Measurements from ENCODE around the gene ENDOG. TPM values are rescaled to one million over a fixed set of nuclear protein-coding genes. Genes with fewer than 3 reads are reported as not detected.
A peak's percentile ranks its signal among the peaks of the same experiment; 100 is the strongest.

The ENDOG gene
- polyA plus RNA-seq, 2 donors = 21.0 to 26.2 TPM

DNA sequence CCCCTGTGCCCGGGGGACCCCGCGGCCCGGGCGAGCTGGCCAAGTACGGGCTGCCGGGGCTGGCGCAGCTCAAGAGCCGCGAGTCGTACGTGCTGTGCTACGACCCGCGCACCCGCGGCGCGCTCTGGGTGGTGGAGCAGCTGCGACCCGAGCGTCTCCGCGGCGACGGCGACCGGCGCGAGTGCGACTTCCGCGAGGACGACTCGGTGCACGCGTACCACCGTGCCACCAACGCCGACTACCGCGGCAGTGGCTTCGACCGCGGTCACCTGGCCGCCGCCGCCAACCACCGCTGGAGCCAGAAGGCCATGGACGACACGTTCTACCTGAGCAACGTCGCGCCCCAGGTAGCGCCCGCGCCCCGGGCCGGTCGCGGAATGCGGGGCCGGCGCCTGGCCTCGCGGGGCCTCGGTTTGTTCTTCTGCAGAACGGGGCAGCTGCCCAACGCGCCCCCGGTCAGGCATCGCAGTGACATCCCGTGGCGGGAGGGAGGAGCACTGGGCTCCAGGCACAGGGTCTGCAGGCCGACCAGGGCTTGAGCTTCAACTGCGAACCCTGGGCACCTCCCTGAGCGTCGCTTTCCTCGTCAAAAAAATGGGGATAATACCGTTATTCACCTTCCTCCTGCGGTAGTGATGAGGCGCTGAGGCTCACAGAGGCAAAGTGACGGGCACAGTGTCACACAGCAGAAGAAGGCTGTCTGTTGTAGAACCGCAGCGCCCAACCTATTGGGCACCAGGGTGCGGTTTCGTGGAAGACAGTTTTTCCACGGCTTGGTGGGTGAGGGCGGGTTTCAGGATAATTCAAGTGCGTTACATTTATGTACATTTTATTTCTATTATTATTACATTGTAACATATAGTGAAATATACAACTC lies 777 bp downstream of the ENDOG start:
- Histone ChIP-seq H3K27me3 (ENCODE audit: control insufficient read depth in 1 of 2, insufficient read depth in 2 of 2, low read length in 2 of 2) (no peaks in the 10 kb centered on the region), H3K4me1 (ENCODE audit: control insufficient read depth in 2 of 2, insufficient read depth in 2 of 2, low read length in 1 of 2) (peaks cover 0 to 13% of the 10 kb centered on the region in 2 donors), H3K27ac (ENCODE audit: low read depth in 2 of 2, low read length in 1 of 2) (peak overlapping the region; percentile 87 to 95), H3K9me3 (ENCODE audit: control insufficient read depth in 2 of 2, insufficient read depth in 1 of 2, low read depth in 1 of 2, low read length in 1 of 2) (no peaks in the 10 kb centered on the region), H3K36me3 (ENCODE audit: control insufficient read depth in 2 of 2, insufficient read depth in 2 of 2, low read length in 1 of 2) (peaks cover 14 to 33% of the 10 kb centered on the region in 2 donors), H3K4me3 (ENCODE audit: low read depth in 1 of 2, low read length in 2 of 2) (peak overlapping the region; percentile 73 to 74)
- WGBS, 2 donors = 6 to 9% methylated on average over 64 to 90 of the region's 90 CpGs

DNA sequence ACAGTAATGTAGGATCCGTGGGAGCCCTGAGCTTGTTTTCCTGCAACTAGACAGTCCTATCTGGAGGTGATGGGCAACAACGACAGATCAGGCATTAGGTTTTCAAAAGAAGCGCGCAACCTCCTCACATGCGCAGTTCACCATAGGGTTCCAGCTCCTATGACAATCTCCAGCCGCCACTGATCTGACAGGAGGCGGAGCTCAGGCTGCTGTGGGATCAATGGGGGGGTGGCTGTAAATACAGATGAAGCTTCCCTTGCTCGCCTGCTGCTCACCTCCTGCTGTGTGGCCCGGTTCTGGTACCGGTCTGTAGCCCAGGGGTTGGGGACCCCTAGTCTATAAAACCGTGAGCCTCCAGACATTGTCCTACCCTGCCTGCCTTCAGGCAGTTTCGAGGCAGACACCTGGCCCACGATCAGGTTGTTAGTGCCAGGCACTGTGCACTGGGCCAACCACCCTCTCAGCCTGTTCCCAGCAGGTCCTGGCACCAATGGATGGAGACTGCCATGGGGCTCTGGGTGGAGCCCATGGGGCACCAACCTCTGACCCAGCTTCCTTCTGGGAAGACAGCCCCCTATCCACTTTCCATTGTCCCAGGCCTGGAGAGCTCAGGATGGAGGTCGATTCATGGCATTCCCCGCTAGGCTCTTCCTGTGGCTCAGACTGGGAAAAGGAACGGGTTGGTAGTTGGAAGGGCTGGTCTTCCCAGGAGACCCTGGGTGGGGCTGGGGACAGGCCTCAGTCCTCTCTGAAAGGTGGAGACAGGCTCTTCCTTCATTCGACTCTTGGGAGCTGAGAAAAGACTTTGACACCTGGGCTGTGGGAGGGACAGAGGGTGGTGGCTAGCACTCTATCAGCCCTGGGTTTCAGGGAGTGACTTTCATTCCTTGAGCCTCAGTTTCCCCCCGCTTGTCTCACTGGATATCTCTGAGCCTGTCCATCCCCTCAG lies 1.7 kb downstream of the ENDOG start:
- no peaks in the 10 kb centered on the region for H3K27me3 ChIP-seq (ENCODE audit: control insufficient read depth in 1 of 2, insufficient read depth in 2 of 2, low read length in 2 of 2)
- H3K27ac ChIP-seq (ENCODE audit: low read depth in 2 of 2, low read length in 1 of 2) = peak overlapping the region in 1 of 2 donors; percentile 35
- peaks cover 0 to 13% of the 10 kb centered on the region in 2 donors for H3K4me1 ChIP-seq (ENCODE audit: control insufficient read depth in 2 of 2, insufficient read depth in 2 of 2, low read length in 1 of 2)
- no peaks in the 10 kb centered on the region for H3K9me3 ChIP-seq (ENCODE audit: control insufficient read depth in 2 of 2, insufficient read depth in 1 of 2, low read depth in 1 of 2, low read length in 1 of 2)
- WGBS, 2 donors = 53 to 63% methylated on average over 18 of the region's 18 CpGs
- H3K4me3 ChIP-seq (ENCODE audit: low read depth in 1 of 2, low read length in 2 of 2) = peak overlapping the region in 1 of 2 donors; percentile 74
- H3K36me3 ChIP-seq (ENCODE audit: control insufficient read depth in 2 of 2, insufficient read depth in 2 of 2, low read length in 1 of 2) = peaks cover 14 to 39% of the 10 kb centered on the region in 2 donors

DNA sequence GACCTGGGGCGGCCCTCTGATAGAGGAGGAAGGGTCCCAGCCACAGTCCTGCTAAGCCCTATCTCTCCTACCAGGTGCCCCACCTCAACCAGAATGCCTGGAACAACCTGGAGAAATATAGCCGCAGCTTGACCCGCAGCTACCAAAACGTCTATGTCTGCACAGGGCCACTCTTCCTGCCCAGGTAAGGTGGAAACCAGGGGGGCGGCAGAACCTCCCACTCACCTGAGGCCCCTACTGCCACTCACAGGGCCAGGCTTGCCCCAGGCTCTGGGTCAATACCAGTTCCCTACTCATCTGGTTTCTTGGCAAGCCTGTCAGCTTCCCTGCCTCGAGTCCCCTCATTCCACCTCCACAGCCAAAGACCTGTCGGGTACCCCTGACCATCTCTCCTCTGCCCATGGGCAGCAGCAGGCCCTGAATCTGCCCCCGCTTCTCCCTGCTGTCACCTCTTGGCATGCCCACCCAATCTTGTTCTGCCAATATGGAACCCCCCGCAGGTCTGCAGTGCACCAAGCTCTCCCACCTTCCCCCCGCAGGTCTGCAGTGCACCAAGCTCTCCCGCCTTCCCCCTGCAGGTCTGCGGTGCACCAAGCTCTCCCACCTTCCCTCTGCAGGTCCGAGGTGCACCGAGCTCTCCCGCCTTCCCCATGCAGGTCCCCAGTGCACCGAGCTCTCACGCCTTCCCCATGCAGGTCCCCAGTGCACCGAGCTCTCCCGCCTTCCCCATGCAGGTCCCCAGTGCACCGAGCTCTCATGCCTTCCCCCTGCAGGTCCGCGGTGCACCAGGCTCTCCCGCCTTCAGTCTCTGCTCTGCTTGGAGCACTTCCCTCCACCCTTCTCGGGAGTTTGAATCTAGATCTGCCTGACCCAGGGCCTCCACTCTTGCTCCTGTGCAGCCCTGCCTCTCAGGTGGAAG lies 2.6 kb downstream of the ENDOG start:
- Histone ChIP-seq H3K27ac (ENCODE audit: low read depth in 2 of 2, low read length in 1 of 2) (no peak overlapping the region), H3K4me1 (ENCODE audit: control insufficient read depth in 2 of 2, insufficient read depth in 2 of 2, low read length in 1 of 2) (peaks cover 0 to 13% of the 10 kb centered on the region in 2 donors), H3K4me3 (ENCODE audit: low read depth in 1 of 2, low read length in 2 of 2) (no peak overlapping the region), H3K36me3 (ENCODE audit: control insufficient read depth in 2 of 2, insufficient read depth in 2 of 2, low read length in 1 of 2) (peaks cover 18 to 43% of the 10 kb centered on the region in 2 donors), H3K27me3 (ENCODE audit: control insufficient read depth in 1 of 2, insufficient read depth in 2 of 2, low read length in 2 of 2) (no peaks in the 10 kb centered on the region), H3K9me3 (ENCODE audit: control insufficient read depth in 2 of 2, insufficient read depth in 1 of 2, low read depth in 1 of 2, low read length in 1 of 2) (no peaks in the 10 kb centered on the region)
- WGBS, 2 donors = 84% methylated on average over 24 of the region's 24 CpGs

DNA sequence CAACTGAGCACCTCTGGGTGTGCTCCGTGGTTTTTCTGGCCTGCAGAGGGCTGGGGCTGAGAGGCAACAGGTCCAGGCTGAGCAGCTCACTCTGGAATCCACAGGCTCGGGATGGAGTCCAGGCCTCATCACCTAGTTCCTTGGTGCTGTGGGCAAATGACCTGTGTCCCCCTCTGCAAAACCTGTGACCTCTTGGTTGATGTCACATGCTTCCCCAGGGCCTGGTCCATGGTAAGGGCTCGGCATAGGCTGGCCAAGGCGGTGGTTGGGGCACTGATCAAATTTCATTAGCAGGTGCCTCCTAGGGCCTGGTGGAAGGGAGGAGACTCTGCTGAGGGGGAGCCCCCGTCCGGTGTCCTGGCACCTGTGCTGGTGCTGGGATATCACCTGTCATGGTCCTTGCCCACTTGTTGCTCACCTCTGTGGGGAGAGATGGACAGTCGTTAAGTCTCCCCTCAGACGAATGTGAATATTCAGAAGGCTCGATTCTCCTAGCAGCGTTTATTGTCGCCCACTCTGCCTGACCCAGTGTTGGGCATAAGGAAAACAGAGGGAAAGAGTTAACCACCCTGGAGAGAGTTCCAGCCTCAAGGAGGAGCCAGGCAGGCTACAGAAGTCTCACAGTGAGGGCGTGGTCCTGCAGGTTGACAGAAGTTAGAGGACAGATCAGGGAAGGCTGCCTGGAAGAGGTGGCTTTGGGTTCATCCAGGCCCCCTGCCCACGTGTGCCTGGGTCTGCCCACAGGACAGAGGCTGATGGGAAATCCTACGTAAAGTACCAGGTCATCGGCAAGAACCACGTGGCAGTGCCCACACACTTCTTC lies 3.5 kb downstream of the ENDOG start:
- H3K4me1 ChIP-seq (ENCODE audit: control insufficient read depth in 2 of 2, insufficient read depth in 2 of 2, low read length in 1 of 2) = peaks cover 0 to 13% of the 10 kb centered on the region in 2 donors
- H3K27me3 ChIP-seq (ENCODE audit: control insufficient read depth in 1 of 2, insufficient read depth in 2 of 2, low read length in 2 of 2) = no peaks in the 10 kb centered on the region
- H3K9me3 ChIP-seq (ENCODE audit: control insufficient read depth in 2 of 2, insufficient read depth in 1 of 2, low read depth in 1 of 2, low read length in 1 of 2) = no peaks in the 10 kb centered on the region
- H3K36me3 ChIP-seq (ENCODE audit: control insufficient read depth in 2 of 2, insufficient read depth in 2 of 2, low read length in 1 of 2) = peaks cover 21 to 52% of the 10 kb centered on the region in 2 donors
- H3K27ac ChIP-seq (ENCODE audit: low read depth in 2 of 2, low read length in 1 of 2) = no peak overlapping the region
- WGBS, 2 donors = 85 to 88% methylated on average over 16 of the region's 16 CpGs
- H3K4me3 ChIP-seq (ENCODE audit: low read depth in 1 of 2, low read length in 2 of 2) = no peak overlapping the region

DNA sequence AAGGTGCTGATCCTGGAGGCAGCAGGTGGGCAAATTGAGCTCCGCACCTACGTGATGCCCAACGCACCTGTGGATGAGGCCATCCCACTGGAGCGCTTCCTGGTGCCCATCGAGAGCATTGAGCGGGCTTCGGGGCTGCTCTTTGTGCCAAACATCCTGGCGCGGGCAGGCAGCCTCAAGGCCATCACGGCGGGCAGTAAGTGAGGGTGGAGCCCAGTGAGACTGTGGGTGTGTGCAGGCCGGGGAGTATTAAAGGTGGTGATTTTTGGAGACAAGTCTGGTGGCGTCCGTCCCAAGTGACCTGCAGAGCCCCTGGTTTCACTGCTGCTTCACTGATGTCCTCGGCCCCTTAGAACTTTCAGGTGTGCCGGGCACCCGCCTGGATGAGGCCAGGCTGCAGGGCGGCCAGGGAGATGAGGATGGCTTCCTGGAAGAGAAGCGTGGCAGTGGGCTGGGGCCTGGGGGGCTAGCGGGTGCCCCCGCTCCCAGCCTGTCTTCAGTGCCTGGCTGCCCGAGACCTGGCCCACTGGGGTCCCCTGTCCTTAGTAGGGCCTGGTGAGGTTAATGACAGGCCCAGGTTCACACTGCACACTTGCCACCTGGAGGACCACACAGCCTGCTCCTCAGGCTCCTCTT lies 4.2 kb downstream of the ENDOG start:
- H3K36me3 ChIP-seq (ENCODE audit: control insufficient read depth in 2 of 2, insufficient read depth in 2 of 2, low read length in 1 of 2) = peaks cover 21 to 56% of the 10 kb centered on the region in 2 donors

DNA sequence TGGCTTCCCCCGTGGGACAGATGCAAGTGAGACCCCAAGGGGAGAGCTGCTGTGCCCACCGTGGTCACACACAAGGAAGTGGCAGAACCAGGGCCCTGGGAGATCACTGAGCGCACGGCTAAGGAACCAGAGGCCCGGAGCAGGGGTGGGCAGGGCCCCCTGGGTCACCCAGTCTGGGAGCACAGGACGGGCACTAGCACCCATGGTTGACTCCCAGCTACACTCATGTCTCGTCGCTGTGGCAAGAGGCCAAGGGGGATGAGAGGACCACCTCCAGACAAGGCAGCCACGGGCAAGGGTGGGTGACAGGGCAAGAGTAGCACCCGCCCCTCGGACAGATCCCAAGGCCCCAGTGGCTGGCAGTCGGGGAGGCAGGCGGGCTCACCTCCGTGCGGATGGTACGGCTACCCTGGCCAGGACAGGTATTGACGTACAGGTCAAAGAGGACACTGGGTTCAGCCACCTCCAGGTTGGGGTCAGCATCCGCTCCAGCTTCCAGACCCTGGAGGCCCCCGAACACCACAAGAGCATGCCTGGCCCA lies 5.1 kb downstream of the ENDOG start:
- 84 to 89% methylated on average over 17 to 19 of the region's 19 CpGs for WGBS, 2 donors
- Histone ChIP-seq H3K4me1 (ENCODE audit: control insufficient read depth in 2 of 2, insufficient read depth in 2 of 2, low read length in 1 of 2) (peaks cover 0 to 13% of the 10 kb centered on the region in 2 donors), H3K9me3 (ENCODE audit: control insufficient read depth in 2 of 2, insufficient read depth in 1 of 2, low read depth in 1 of 2, low read length in 1 of 2) (no peaks in the 10 kb centered on the region), H3K27me3 (ENCODE audit: control insufficient read depth in 1 of 2, insufficient read depth in 2 of 2, low read length in 2 of 2) (no peaks in the 10 kb centered on the region), H3K4me3 (ENCODE audit: low read depth in 1 of 2, low read length in 2 of 2) (no peak overlapping the region), H3K36me3 (ENCODE audit: control insufficient read depth in 2 of 2, insufficient read depth in 2 of 2, low read length in 1 of 2) (peaks cover 21 to 56% of the 10 kb centered on the region in 2 donors), H3K27ac (ENCODE audit: low read depth in 2 of 2, low read length in 1 of 2) (no peak overlapping the region)

More for the DNA sequence above, 4.2 kb downstream of the ENDOG start:
- Histone ChIP-seq H3K27ac (ENCODE audit: low read depth in 2 of 2, low read length in 1 of 2) (no peak overlapping the region), H3K27me3 (ENCODE audit: control insufficient read depth in 1 of 2, insufficient read depth in 2 of 2, low read length in 2 of 2) (no peaks in the 10 kb centered on the region), H3K9me3 (ENCODE audit: control insufficient read depth in 2 of 2, insufficient read depth in 1 of 2, low read depth in 1 of 2, low read length in 1 of 2) (no peaks in the 10 kb centered on the region), H3K4me3 (ENCODE audit: low read depth in 1 of 2, low read length in 2 of 2) (no peak overlapping the region), H3K4me1 (ENCODE audit: control insufficient read depth in 2 of 2, insufficient read depth in 2 of 2, low read length in 1 of 2) (peaks cover 0 to 13% of the 10 kb centered on the region in 2 donors)
- WGBS, 2 donors = 90 to 92% methylated on average over 22 of the region's 22 CpGs

DNA sequence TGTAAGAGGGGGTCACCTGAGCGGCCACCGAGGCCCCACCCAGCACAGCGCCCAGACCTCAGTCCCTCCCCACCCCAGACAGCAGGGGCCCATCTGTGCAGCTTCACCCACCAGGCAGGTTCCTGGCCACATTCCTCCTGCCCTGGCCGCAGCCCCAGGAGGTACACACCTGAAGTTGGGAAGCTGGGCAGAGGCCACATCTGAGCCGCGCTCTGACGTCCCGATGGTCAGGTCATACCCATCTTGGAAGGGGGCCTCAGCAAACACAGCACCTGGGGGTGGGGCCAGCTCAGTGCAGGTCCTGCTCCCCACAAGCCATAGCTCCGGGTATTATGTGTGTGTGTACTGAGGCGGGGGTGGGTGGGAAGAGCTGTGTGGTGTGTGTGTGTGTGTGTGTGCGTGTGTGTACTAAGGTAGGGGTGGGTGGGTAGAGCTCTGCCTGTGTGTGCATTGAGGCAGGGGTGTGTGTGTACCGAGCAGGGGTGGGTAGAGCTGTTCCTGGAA lies 5.7 kb downstream of the ENDOG start:
- no peak overlapping the region for H3K27ac ChIP-seq (ENCODE audit: low read depth in 2 of 2, low read length in 1 of 2)
- H3K4me1 ChIP-seq (ENCODE audit: control insufficient read depth in 2 of 2, insufficient read depth in 2 of 2, low read length in 1 of 2) = peaks cover 2 to 13% of the 10 kb centered on the region in 2 donors
- H3K36me3 ChIP-seq (ENCODE audit: control insufficient read depth in 2 of 2, insufficient read depth in 2 of 2, low read length in 1 of 2) = peaks cover 21 to 56% of the 10 kb centered on the region in 2 donors
- H3K4me3 ChIP-seq (ENCODE audit: low read depth in 1 of 2, low read length in 2 of 2) = no peak overlapping the region
- H3K27me3 ChIP-seq (ENCODE audit: control insufficient read depth in 1 of 2, insufficient read depth in 2 of 2, low read length in 2 of 2) = no peaks in the 10 kb centered on the region
- H3K9me3 ChIP-seq (ENCODE audit: control insufficient read depth in 2 of 2, insufficient read depth in 1 of 2, low read depth in 1 of 2, low read length in 1 of 2) = no peaks in the 10 kb centered on the region
- WGBS, 2 donors = 77 to 82% methylated on average over 11 to 12 of the region's 12 CpGs

DNA sequence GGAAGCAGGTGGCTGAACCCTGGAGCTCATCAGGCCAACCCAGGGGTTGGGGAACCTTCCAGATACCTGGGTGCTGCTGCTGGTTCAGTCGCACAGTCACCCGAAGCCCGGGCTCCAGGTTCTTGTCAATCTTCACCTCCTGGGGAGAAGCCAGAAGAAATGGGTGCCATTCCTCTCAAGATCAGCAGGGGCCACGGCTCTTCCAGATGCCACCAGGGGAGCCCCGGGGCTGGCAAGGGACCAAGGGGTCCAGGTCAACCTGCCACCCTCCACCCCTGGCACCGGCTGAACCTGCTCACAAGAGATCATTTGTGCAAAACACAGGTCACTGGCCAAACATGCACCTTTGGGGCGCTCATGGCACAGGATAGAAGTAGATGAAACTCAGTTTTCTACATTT lies 6.6 kb downstream of the ENDOG start:
- H3K9me3 ChIP-seq (ENCODE audit: control insufficient read depth in 2 of 2, insufficient read depth in 1 of 2, low read depth in 1 of 2, low read length in 1 of 2) = no peaks in the 10 kb centered on the region
- WGBS, 2 donors = 80 to 83% methylated on average over 7 of the region's 7 CpGs
- peaks cover 2 to 8% of the 10 kb centered on the region in 2 donors for H3K4me1 ChIP-seq (ENCODE audit: control insufficient read depth in 2 of 2, insufficient read depth in 2 of 2, low read length in 1 of 2)
- no peak overlapping the region for H3K4me3 ChIP-seq (ENCODE audit: low read depth in 1 of 2, low read length in 2 of 2)
- no peak overlapping the region for H3K27ac ChIP-seq (ENCODE audit: low read depth in 2 of 2, low read length in 1 of 2)
- H3K36me3 ChIP-seq (ENCODE audit: control insufficient read depth in 2 of 2, insufficient read depth in 2 of 2, low read length in 1 of 2) = peaks cover 21 to 56% of the 10 kb centered on the region in 2 donors
- no peaks in the 10 kb centered on the region for H3K27me3 ChIP-seq (ENCODE audit: control insufficient read depth in 1 of 2, insufficient read depth in 2 of 2, low read length in 2 of 2)

Measured in esophagus (tissue), 2 donors.